Stimulated activated CD8-positive, alpha-beta memory T cell treated with anti-CD3 and anti-CD28 coated beads, Interleukin-4, amount 100 ng/mL, for 48 hours (primary cell): ENCODE results near the gene ODAM.
"Not testable (repeated sequence)": the region's sequence is repeated elsewhere in the genome, so short reads cannot be mapped to it uniquely, and the experiment has no call there.

Source experiments
- DNase-seq: peaks from one replicate; pipeline ENCODE4 v3.0.0-alpha.2; 2020

ODAM gene, protein sequence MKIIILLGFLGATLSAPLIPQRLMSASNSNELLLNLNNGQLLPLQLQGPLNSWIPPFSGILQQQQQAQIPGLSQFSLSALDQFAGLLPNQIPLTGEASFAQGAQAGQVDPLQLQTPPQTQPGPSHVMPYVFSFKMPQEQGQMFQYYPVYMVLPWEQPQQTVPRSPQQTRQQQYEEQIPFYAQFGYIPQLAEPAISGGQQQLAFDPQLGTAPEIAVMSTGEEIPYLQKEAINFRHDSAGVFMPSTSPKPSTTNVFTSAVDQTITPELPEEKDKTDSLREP

GRCh38 chr4:70195425-70195824 is at the start of gene ODAM:
Gene ODAM, plus strand, starts transcription at chr4:70195725. Its CDS starts 819 bp downstream, at chr4:70196544.
- DNase-seq, result no peak

- DNase-seq, result no peak
Measured at GRCh38 chr4:70151271-70151670, 44.3 kb upstream of the ODAM start.

- no peak for DNase-seq
Measured at GRCh38 chr4:70152088-70152487, 43.4 kb upstream of the ODAM start.

DNA sequence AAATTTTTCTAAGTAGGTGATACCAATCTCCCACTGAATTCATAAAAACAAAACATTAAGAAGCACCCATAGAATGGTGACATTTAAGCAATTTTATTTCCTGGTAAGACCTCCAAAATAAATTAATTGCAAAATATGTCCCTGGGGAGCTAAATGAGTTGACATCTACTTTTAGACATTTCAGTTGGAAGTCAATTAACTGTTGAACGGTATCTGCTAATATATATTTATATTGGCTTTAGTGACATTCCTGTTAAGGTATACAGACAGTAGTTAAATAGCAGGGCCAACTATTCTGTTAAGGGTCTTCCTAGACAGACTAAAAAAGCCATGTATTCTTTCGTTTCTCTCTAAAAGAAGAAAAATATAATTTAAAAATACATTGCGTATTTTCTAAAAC is 41.6 kb upstream of the ODAM start, which contains the start of gene PRR27:
Gene PRR27, plus strand, starts transcription at position 301 of the 400 bp plus-strand sequence. CDS start 139 bp downstream, outside the sequence.
- DNase-seq, result no peak

- DNase-seq, result no peak
Measured at GRCh38 chr4:70158576-70158975, 36.9 kb upstream of the ODAM start.

- no peak for DNase-seq
Measured at GRCh38 chr4:70177090-70177489, 18.4 kb upstream of the ODAM start.

- no peak for DNase-seq
Measured at GRCh38 chr4:70178075-70178660, 17.4 kb upstream of the ODAM start.

DNA sequence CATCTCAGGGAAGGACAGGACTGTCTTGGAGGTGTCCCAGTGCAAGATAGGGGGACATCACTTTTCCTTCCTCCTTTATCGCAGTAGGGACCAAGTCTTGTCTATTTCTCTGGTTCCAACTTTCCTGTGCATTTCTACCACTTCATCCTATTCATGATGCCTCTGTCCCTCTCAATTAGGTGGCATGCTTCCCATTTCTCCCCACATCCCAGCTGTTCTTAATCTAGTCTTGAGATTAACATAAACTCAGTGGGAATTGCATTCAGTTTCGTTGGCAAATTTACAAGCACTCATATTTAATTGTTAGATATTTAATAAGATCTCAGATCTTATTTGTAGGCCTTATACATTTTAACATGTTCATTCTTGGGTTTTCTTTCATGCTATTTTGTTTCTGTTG is 15.7 kb upstream of the ODAM start:
- DNase-seq, result no peak

DNA sequence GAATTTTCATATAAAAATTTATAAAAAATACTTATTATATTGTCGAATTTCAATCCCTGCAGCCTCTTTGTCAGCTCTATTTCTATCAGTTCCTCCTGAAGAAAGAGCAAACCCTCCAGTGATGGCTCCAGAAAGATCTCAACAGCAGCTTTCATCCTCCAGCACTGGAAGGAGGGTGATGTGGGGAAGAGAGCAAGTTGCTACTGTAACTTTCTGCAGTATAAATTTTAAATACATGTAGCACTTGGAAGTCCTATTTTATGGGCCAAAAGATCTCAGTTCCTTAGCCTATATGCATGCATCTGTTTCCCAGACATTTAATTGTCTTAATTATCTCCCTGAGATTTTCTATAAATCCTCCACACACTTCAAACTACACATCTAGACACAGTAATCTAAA is 13.7 kb upstream of the ODAM start:
- no peak for DNase-seq

DNA sequence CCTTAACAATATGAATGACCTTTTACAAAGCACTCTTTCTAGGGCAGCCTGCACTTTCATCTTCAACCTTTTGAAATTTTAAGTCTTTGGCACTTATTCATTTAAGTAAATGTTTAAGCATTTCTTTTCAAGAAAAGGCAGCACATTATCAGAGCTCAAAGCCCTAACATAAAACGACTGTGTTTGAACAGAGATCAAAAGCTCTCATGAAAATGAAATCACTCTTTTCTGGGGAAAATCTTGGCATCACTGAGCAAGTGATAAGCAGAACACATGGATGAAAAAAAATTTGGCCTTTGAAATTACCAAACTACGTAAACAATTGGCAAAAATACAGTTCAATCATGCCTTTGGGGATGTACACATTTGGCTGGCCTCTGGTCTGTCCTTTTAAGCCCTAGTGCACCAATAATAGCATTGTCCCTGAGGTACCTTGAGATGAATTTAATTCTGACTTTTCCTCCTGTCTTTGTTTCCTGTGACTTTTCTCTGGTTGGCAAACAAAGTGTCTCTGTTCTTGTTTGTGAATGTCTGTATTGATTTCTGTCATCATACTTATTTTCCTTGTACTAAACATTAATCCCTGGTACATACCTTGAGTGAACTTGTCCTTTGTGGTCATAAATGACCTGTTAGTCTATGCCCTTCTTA is 12.9 kb upstream of the ODAM start:
- DNase-seq, result no peak

- peak; percentile 28 for DNase-seq
Measured at GRCh38 chr4:70183168-70183939, 12.2 kb upstream of the ODAM start.

DNA sequence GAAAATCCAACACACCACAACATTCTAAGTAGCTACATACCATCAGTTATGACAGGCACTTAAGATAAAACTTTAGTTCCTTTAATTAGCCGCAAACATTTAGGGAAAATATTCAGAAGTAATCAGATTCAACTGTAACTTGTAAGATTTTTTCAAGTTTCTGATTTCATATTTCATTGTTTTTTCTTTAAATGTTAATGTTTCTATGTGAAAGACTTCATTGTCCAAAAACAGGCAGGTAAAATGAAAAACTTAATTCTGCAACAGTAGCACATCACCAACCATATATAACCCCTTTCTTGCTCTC is 11.6 kb upstream of the ODAM start:
- DNase-seq, result no peak

DNA sequence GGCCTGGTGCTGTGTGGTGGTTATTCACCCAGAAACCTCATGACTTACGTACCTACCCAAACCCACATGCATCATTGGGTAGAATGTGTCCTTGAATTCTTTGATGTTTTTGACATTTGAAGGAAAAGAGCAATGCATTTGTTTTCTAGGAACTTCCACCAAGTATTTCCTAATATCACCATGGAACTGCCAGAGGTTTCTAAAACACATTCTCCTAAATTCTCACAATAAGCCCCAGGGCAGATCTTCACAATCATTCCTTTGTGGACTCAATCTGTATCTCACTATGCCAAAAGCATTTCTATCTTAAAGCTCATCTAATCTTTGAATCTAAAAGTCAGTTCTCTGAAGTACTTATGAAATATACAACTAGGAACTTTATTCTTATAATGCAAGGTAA is 8.3 kb upstream of the ODAM start:
- no peak for DNase-seq

DNA sequence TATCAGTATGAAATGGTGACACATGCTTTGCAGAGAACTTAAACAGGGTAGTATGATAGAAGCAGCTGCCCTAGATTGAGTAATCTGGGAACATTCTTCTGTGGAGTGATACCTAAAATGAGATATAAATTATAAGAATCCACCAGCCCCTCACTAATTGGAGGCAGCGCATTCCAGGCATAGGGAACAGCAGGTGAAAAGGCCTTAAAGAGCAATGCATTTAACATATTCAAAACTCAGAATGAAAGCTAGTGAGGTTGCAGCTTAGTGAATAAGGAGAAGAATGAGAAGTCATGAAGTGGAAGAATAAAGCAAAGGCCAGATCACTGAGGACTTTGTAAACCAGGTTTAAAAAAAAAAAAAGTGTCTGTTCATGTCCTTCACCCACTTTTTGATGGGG is 4.9 kb upstream of the ODAM start:
- DNase-seq, result no peak

GRCh38 chr4:70191647-70192046 is 3.9 kb upstream of the ODAM start:
- no peak for DNase-seq

DNA sequence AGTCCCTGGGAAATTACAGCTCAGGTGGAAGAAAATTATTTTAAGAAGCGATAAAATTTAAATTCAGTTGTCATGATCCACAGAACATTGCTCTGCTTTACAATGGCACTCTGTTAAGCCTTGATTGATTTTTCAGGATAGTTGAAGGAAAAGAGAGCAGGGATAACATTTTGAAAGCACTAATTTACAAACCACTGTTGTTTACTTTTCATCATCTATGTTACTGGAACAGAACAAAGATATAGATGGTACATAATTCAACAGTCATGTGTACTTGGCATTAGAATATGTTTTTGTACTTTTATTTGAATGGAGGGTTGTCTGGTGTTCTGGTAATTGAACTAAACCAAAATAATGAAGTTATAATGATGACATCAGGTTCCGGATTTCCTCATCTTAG is 2.6 kb upstream of the ODAM start:
- DNase-seq, result no peak

DNA sequence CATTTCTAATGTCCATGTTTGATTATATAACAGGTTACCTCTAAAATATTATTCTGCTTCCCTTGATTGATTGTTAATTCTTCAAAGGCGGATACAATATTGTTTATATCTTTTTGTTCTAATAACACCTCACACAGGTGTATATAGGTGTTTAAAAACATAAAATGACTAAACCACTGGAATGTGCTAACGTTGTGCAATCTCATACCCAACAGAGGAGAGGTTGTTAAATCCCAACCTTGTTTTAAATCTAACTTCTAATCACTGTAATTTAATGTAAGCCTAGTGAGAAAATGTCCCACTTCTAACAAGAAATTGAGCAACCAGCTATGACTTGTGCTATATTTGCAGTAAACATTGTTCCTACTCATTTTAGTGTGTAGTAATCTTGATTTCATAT is 1.3 kb downstream of the ODAM start:
- DNase-seq, result no peak

GRCh38 chr4:70197842-70198241 is 2.3 kb downstream of the ODAM start:
- no peak for DNase-seq

DNA sequence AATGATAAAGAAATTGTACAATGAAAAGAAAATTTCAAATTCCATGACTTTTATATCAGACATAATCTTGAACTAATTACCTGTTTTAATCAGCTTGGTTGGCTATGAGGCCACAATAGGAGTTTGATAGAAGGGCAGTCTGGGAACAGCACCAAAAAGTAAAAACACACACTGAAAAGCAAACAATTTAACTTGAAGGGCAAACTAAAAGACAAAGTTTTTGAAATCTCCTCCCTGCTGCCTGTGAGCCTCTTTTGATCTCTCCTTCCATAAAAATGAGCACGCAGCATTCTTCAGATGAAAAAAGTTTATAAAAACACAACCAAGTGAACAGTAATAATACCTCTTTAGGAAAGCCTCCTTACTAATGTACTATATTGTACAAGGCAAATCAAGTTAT is 8.1 kb downstream of the ODAM start:
- no peak for DNase-seq

- not testable (repeated sequence) for DNase-seq
Measured at GRCh38 chr4:70212752-70213151, 17.2 kb downstream of the ODAM start.

- not testable (repeated sequence) for DNase-seq
Measured at GRCh38 chr4:70216109-70216508, 20.6 kb downstream of the ODAM start.

- not testable (repeated sequence) for DNase-seq
Measured at GRCh38 chr4:70216550-70216949, 21.0 kb downstream of the ODAM start.

GRCh38 chr4:70221389-70221788 is 25.9 kb downstream of the ODAM start:
- not testable (repeated sequence) for DNase-seq

- not testable (repeated sequence) for DNase-seq
Measured at GRCh38 chr4:70221818-70222217, 26.3 kb downstream of the ODAM start.
